Ramos (cell line): ENCODE results near the gene ILDR1.
"Not testable (repeated sequence)": the region's sequence is repeated elsewhere in the genome, so short reads cannot be mapped to it uniquely, and the experiment has no call there.

ENCODE experiments used
- in situ Hi-C: fragments of 300-500 bp; cut with MboI; formaldehyde crosslinking; loops from one replicate; pipeline ENCODE4 v1.14.3; 2022; ENCODE audit warnings: low sequenced_read_pairs; ENCODE audit not compliant: unreplicated experiment

The ILDR1 gene

DNA sequence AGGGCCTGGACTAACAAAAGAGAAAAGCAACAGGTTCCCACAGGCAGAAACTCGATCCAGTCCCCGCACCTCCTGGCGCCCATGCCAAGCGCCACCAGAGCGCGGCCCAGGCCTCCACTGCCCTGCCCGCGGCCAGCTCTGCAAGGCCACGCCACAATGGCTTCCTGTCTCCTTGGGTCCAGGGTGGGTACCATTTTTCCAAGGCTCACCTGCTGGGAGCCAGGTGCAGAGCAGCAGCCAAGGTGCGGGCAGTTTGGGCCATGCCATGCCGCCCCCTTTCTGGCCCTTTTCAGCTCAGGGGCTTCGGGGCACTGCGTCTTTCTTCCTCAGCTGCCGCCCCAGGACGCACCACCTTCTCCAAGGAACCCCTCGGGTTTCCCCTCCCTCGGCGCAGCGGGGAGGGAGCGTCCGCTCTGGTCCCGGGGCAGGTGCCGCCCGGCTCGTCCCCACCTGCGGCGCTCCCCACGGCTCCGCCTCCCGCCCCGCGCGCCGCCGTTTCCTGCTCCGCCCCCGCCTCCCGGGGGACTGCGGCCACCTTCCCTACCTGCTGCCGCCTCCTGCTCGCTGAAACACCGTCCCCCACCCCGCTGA lies at the start of gene ILDR1:
Gene ILDR1 (minus strand): TSS at position 437 of the 591 bp plus-strand sequence. CDS start 170 bp downstream, at position 267.
- in situ Hi-C loops: no loop called here

- in situ Hi-C loops: no loop called here
Measured at GRCh38 chr3:122067588-122068240, 45.7 kb upstream of the ILDR1 start.

GRCh38 chr3:122067214-122067550 lies 45.1 kb upstream of the ILDR1 start:
- in situ Hi-C loops: no loop called here

GRCh38 chr3:122066331-122067213 lies 44.5 kb upstream of the ILDR1 start:
- in situ Hi-C loops: no loop called here

DNA sequence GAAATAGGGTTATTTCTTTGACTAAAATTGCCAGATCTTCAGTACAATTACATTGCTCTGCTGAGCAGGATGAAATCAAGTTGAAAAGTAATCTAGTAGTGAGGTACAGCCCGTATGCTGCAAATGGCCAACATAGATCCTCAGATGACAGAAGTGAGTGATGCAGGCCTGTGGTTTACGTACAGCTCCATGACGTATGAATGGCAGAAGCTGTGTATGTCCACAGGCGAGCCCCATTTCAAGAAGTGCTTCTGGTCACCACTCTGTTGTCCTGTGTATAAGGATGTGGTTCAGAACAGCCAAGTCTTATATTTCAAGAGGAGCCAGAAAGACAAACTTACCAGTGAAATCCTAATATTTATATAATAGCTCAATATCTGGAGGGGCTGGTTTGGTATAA lies 42.3 kb upstream of the ILDR1 start:
- in situ Hi-C loops: no loop called here

GRCh38 chr3:122063908-122064307 lies 41.9 kb upstream of the ILDR1 start:
- in situ Hi-C loops: no loop called here

DNA sequence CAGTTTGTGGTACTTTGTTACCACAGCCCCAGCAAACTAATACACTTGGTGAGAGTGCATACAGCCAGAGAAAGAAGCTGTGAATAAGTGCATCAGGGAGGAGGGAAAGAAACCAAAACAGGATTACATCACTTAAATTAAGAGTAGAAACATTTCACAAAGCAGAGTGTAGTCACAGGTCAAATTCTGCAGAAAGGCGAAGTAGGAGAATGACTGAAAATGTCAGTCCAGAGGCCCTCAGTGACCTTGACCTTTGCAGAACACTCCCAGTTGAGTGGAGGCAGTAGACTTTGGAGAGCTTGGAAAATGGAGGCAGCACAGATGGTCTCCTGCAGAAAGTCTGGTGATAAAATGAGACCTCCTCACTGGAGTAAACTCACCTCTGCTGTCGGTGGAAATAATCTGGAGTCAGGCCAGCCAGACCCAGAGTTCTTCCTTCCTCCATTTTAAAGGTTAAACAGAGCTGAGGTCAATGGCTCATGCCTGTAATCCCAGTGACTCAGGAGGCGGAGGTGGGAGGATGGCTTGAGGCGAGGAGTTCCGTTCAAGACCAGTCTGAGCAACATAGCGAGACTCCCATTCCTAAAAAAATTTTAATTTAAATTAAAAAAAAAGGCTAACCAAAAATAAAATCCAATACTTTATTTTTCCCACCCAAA lies 38.1 kb upstream of the ILDR1 start:
- in situ Hi-C loops: no loop called here

GRCh38 chr3:122058294-122058693 lies 36.2 kb upstream of the ILDR1 start:
- in situ Hi-C loops: no loop called here

- in situ Hi-C loops: no loop called here
Measured at GRCh38 chr3:122057671-122058070, 35.6 kb upstream of the ILDR1 start.

DNA sequence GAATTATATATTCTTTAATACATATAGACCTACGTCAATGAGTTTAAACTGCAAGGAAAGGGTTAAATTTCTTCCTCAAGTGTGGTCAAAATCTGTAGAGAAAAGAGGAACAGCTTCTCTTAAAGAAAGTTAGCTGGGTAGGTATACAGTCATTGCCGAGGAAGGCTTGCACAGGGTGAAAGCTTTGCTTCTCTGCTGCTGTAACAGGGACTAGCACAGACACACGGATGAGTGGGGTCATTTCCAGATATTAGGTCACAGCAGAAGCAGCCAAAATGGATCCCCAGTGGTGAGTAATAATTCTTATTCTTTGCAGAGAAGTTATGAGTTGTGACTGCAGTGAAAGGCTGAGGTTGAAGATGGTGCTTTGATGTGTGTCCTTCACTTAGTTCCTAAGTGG lies 33.2 kb upstream of the ILDR1 start, which contains the start of gene CD86:
Gene CD86 (plus strand): TSS at position 148 of the 400 bp plus-strand sequence. CDS start 128 bp downstream, at position 276.
- in situ Hi-C loops: no loop called here

DNA sequence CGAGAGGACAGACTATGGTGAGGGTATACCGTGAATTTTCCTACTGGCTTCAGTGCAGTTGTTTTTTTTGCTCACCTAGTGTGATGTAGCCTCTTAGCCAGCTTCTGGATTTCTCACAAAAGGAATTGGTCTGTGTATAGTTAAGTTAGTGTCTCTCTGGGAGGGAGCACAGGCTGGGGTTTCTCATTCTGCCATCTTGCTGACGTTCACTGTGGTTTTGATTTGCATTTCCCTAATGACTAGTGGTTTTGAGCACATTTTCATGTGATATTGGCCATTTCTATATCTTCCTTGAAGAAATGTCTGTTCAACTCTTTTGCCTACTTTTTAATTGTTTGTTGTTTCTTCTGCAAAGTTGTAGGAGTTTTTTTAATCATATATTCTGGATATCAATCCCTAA lies 30.9 kb upstream of the ILDR1 start:
- in situ Hi-C loops: no loop called here

- in situ Hi-C loops: not testable (repeated sequence)
Measured at GRCh38 chr3:122047773-122048172, 25.7 kb upstream of the ILDR1 start.

DNA sequence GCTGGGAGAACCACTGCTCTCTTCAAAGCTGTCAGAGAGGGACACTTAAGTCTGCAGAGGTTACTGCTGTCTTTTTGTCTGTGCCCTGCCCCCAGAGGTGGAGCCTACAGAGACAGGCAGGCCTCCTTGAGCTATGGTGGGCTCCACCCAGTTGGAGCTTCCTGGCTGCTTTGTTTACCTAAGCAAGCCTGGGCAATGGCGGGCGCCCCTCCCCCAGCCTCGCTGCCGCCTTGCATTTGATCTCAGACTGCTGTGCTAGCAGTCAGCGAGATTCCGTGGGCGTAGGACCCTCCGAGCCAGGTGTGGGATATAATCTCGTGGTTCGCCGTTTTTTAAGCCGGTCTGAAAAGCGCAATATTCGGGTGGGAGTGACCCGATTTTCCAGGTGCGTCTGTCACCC lies 25.2 kb upstream of the ILDR1 start:
- in situ Hi-C loops: not testable (repeated sequence)

DNA sequence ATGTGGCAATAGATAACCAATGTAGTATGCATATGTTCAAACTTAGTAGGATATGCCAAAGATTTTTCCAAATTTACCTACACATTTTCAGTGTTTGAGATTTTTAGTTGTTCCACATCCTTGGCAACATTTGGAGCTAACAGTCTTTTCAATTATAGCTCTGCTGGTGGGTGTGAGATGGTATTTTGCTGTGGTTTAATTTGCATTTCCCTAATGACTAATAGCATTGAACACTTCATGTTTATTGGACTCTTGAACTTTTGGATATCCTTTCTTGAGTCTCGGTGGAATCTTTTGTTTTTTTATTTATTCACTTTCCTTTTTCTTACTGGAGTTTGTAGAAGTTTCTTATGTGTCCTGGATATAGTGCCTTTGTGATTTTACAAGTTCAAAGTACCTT lies 11.0 kb upstream of the ILDR1 start:
- in situ Hi-C loops: no loop called here

DNA sequence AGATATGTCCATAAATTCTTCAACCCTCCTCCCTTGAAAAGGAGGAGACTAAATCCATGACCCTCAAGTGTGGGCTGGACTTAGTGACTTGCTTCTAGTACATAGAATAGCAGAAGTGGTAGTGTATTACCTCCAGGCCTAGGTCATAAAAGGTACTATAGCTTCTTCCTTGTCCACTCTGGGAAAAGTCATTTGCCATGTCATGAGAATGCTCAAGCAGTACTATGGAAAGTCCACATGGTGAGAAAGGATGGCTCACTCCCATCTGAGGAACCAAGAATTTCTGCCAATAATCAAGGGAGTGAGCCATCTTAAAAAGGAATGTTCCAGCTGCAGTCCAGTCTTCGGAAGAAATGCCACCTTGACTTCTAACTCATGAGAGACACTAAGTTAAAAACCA lies 10.5 kb upstream of the ILDR1 start:
- in situ Hi-C loops: no loop called here

GRCh38 chr3:122031123-122031468 lies 9.0 kb upstream of the ILDR1 start:
- in situ Hi-C loops: no loop called here

DNA sequence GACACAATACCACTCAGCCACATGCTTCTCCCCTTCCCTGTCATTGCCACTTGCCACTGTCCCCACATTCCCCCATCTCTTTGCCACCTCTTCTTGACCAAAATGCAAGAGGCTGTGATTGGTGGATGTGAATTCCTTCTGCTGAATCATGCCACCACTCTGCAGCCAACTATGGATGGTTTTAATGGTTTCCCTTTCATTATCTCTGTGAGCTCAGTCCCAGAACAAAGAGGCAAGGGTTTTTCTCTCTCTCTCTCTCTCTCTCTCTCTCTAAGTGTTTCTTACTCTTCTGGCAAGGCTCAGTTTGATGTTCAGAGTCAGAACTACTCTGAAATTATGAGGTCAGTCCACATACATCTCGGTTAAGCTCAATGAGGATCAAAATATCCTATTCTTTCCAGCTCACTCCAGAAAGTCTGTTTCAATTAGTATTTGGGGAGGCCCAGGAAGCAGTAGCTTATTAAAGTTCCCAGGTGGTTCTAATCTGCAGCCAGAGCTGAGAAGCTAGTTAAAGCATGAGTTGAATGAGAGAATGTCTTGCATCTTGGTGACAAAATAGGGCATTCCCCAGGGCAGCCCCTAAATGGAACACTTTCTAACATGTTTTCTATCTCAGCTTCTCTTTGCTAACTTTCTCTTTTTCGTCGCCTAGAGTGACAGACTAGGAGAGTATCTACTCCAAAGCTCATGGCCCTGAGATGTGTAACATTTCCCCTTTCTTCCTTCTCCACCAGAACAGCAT lies 8.5 kb upstream of the ILDR1 start:
- in situ Hi-C loops: no loop called here

DNA sequence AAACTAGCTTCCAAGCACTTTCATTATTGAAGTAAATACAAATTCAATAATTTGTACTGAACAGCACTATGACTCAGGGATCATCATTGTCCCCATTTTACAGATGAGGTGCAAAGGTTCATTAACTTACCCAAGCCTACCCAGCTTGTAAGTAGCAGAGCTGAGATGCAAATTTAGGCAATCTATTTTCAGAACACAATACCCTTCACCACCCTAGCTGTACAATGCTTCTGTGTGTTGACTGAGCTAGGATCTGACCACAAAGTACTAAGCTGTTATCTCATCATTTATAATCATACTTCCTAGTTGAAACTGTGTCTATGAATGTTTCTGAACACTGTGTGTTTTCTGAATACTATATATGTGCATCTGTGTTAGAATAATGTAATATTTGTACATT lies 3.2 kb upstream of the ILDR1 start:
- in situ Hi-C loops: no loop called here

DNA sequence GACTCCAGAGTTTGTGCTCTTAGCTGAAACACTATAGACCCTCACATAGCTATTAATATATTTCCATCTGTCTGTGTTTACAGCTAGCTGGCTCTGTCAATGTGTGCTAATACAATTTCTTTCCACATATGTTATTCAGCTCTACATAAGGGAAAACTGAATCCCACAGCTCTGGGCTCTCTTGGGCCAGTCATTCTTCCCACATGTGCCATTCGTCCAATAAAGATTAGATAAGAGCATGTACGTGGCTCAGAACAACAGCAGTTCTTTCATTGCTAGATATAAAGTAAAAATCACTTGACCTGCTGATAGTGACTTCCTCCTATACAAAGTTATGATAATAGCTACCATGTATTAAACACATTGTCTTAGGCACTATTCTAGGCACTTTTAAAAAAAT lies 2.8 kb upstream of the ILDR1 start:
- in situ Hi-C loops: no loop called here

GRCh38 chr3:122023335-122023910 lies 1.4 kb upstream of the ILDR1 start:
- in situ Hi-C loops: no loop called here
